GM21447 (cell line): ENCODE results near the gene ASCL5.

ENCODE experiments used
- ATAC-seq: cut with Tn5 transposase; IDR thresholded peaks from one replicate; pipeline ENCODE4 v1.9.1; 2021; ENCODE audit not compliant: unreplicated experiment

Gene ASCL5

GRCh38 chr1:201153474-201154388 is 26.7 kb upstream of the ASCL5 start:
- ATAC-seq, result peak; percentile 75

GRCh38 chr1:201149400-201149799 is 22.4 kb upstream of the ASCL5 start:
- no peak for ATAC-seq

DNA sequence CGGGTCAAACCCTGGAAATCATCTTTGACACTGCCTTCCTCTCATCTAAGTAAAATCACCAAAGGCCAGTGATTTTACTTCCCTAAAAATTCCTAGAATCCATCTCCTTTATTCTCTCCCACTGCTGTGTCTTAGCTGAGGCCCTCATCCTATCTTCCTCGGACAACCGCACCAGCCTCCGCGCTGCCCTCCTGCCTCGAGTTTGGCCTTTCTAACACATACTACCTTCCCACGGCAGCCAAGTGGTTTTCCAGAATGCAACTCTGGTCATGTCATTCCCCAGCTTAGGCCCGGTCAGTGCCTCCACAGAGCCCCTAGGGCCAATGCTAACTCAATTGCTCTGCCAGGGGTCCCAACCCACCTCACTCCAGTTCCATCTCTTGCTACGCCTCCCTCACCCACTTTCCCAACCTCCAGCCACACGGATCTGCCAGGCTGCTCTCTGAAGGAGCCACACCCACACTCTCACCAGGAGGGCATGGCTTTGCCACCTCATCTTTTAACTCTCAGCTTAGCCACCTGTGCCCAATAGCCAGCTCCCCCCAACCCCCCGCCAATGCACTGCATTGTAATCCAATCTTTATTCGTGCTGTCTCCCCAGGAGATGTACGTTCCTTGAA is 20.5 kb upstream of the ASCL5 start:
- ATAC-seq, result no peak

GRCh38 chr1:201146626-201147390 is 19.8 kb upstream of the ASCL5 start:
- ATAC-seq, result no peak

DNA sequence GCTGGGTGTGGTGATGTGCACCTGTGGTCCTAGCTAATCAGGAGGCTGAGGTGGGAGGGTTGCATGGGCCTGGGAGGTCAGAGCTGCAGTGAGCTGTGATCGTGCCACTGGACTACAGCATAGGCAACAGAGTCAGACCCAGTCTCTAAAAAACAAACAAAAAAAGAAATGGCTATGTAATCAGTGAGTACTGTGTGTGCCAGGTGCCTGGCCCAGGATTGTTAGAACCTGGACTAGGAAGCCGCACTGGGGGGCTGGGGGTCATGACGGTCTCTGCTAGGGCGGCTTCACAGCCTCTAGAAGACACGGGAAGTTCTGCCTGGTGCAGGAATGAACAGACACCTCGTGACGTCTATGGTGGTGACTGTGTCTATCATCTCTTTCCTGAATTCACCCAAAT is 18.8 kb upstream of the ASCL5 start:
- no peak for ATAC-seq

DNA sequence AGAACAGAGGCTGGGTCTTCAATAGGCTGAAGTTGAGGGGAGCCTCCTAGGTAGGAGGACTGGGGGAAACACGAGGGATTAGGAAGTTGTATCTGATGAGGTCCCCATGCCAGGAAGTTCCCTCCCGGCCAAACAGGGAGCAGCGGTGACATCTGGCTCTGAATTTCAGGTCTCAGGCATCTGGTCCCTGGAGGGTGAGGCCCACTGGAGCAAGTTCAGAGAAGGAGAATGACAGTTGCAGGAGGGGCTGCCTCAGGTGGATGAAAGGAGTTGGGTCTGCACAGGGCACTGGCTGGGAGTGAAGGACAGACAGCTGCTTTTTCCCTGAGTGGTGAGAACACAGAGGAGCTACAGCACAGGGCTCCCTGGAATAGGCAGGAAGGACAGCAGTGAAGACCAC is 18.1 kb upstream of the ASCL5 start:
- no peak for ATAC-seq

DNA sequence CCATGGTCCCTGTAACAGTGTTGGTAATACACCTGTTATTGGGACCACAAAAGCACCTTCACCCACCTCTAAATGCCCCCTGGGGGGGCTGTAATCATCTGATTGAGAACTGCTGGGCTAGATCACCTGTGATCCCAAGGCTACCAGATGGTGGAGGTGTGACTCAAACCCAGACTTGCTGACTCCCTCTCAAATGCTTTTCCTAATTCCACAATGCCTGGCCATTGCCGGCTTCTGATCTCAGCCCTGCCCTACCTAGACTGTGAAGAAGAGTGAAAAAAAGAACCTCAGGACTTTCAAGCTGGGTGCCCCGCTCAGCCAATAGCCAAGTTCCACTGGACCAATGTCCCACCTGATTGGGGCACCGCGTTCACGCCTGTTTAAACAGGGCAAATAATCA is 17.7 kb upstream of the ASCL5 start:
- no peak for ATAC-seq

GRCh38 chr1:201143726-201144635 is 17.0 kb upstream of the ASCL5 start:
- no peak for ATAC-seq

GRCh38 chr1:201142849-201143725 is 16.1 kb upstream of the ASCL5 start:
- ATAC-seq, result no peak

DNA sequence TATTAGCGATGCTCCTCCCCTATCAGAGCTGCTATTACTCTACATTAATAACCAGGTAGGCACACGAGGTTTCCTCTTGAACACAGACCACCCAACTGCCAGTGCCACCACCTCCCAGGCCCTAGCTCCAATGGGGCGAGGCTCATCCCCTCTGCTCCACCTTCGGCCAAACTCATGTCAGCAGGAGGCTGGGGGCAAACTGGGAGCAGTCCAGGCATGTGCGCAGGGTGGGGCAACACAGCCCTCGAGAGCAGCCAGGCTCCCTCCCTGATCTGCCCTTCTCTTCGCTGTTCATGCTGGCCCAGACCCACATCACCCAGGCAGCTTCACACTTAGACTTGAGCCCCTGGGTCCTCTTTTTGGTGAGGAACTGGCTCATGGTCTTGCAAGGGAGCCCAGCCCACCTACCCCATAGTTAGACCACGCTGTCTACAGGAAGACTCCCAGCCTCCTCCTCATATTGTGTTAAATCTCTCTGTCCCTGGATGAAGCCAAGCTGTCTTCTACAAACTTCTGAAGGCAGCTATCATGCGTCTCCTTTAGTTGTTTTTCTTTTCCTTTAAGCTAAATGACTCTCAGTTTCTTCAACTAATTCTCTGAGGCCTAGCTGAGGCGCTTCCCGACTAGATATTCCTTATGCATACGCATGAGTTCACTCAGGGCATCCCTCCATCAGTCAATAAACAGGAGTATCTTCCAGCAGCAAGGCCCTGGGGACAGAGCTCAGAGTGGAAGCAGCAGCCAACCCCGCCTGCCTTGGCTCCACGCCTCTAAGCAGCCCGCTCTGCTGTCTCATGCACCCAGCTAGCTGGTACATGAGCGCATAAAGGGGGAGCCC is 15.2 kb upstream of the ASCL5 start:
- ATAC-seq, result no peak

- ATAC-seq, result no peak
These were observed 14.4 kb upstream of the ASCL5 start for GRCh38 chr1:201141418-201141817.

- ATAC-seq, result no peak
These were observed 13.9 kb upstream of the ASCL5 start for GRCh38 chr1:201140941-201141260.

GRCh38 chr1:201140235-201140940 is 13.4 kb upstream of the ASCL5 start:
- ATAC-seq, result no peak

DNA sequence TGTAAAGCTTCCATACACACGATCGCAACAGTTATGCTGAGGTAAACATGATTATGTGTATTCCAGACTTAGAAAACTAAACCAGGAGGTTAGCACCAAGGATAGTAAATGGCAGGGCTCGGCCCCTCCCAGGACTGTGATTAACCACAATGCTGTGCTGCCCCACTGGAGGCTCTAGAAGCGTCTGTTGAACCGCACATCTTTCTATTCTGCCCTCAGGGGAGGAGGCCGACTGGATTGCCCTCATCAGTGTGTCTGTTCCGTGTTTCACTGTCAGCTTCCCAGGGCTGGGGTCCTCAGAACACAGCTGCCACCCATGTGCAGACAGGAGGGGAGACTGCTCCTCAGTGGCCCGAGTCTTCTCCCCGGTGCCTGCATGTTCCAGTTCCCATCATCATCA is 12.8 kb upstream of the ASCL5 start:
- ATAC-seq, result no peak

GRCh38 chr1:201139306-201139705 is 12.3 kb upstream of the ASCL5 start:
- no peak for ATAC-seq

- no peak for ATAC-seq
These were observed 11.4 kb upstream of the ASCL5 start for GRCh38 chr1:201138311-201138840.

DNA sequence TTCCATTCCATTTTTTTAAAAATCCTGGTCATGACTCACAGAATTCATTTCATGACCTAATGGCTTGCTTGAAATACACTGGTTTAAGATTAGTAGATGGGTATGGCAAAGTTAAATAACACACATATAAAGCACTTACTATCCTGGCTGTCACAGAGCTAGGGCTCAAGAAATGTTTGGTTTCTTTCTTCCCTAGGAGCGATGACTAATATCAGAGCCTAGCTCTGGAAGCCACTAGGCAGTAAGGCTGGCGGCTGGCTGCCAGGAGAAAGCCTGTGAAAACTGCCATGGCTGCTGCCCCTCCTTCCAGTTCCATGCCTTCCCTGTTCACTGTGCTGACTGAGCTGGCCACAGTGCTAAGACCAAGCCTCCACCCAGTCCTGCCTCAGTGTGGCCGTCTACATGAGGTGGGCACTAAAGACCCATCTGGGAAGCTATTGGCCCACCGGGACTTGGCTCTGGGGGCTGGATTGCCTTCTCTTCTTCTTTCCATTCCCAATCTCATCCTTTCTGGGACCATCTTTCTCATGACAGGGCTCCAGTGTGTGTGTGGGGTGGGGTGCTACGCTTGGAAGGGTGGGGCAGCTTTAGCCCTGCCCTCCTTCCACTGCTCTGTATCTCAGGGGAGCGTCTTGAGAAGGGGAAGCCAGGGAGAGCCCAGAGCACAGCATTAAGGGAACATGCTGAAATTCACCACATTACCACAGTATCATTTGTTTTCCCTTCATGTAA is 10.8 kb upstream of the ASCL5 start:
- no peak for ATAC-seq

DNA sequence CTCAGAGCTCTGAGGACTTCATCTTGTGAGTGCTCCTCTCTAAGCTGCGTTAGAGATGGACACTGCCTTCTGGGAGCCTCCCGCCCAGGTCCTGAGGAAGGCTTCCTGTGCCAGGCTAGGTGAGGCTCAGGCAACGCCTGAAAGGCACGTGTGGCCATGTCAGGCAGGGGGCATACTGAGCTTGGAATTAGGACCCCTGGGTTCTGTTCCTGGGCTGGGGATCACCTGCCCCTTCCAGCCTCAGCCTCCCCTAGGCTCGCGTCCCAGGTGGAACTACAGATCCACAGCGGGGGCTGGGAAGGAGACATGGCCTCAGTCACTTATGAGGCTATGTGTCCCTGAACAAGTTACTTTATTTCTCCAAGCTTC is 10.0 kb upstream of the ASCL5 start:
- ATAC-seq, result no peak
